Activated naive CD8-positive, alpha-beta T cell treated with anti-CD3 and anti-CD28 coated beads, Interleukin-2, amount 50 U/mL, for 24 hours (primary cell): Measurements from ENCODE around the gene CCDC179.

ENCODE experiments used
- ATAC-seq: fragments of 150-1000 bp; cut with Tn5 transposase; one replicate; pipeline ENCODE4 v1.10.0; 2021
- DNase-seq: peaks from one replicate; pipeline ENCODE4 v3.0.0; 2021
- H3K27ac Mint-ChIP-seq: one replicate; pipeline ENCODE4 v1.8.0; 2021; ENCODE audit warnings: mild to moderate bottlenecking, mixed read lengths
- H3K27me3 Mint-ChIP-seq: one replicate; pipeline ENCODE4 v1.8.0; 2021; ENCODE audit warnings: mixed read lengths
- H3K36me3 Mint-ChIP-seq: one replicate; pipeline ENCODE4 v1.8.0; 2021; ENCODE audit warnings: low read depth, mixed read lengths
- H3K4me1 Mint-ChIP-seq: one replicate; pipeline ENCODE4 v1.8.0; 2021; ENCODE audit warnings: mixed read lengths
- H3K4me3 Mint-ChIP-seq: one replicate; pipeline ENCODE4 v1.8.0; 2021; ENCODE audit warnings: mild to moderate bottlenecking, moderate library complexity, mixed read lengths
- H3K9me3 Mint-ChIP-seq: one replicate; pipeline ENCODE4 v1.8.0; 2021; ENCODE audit warnings: mixed read lengths

The CCDC179 gene

DNA sequence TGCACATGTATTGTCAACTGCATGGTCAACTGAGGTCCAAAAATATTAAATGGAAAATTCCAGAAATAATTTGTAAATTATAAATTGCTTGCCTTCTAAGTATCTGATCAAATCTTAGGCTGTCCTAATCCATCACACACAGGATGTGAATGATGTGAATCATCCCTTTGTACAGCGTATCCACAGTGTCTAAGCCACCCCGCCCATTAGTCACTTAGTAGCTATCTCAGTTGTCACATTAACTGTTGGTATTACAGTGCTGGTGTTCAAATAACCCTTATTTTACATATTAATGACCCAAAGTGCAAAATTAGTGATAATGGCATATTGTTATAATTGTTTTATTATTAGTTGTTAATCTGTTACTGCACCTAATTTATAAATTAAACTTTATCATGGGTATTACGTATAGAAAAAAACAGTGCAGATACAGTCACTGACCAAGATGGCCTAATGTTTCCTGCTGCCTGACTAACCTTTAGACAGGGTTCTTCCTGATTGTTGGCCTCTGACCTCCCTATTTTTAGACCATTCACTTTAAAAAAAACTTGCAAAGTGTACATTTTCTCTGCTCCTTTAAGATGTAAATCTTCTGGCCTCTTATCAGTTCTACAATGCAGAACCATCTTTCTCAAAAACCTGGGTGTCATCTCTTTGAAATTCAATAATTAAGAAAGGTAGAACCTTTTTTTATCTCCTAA, 27.8 kb downstream of the CCDC179 start:
- DNase-seq (no peak), ATAC-seq (no peak)
- no peak overlapping the region for H3K27ac Mint-ChIP-seq

DNA sequence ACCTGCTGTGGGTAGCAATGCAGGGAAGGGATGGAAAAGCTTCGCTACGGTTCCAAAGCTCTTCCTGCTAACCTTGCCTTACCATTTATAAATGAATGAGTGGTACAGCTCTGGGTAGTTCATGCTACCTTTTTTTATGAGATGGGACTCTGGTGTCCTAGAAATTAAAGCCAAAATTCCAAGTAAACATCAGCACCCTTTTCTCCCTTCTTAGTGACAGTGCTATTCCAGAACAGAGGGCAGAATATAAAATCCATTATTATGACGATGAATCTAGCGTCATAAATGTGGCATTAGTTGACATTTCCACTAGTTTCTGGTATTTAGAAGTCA, 30.2 kb downstream of the CCDC179 start:
- H3K9me3 Mint-ChIP-seq = no peaks in the 10 kb centered on the region

More for the DNA sequence above, 27.8 kb downstream of the CCDC179 start:
- no peak overlapping the region for H3K4me3 Mint-ChIP-seq
- peaks cover 10% of the 10 kb centered on the region for H3K4me1 Mint-ChIP-seq
- no peaks in the 10 kb centered on the region for H3K36me3 Mint-ChIP-seq
- H3K9me3 Mint-ChIP-seq = no peaks in the 10 kb centered on the region
- H3K27me3 Mint-ChIP-seq = no peaks in the 10 kb centered on the region

DNA sequence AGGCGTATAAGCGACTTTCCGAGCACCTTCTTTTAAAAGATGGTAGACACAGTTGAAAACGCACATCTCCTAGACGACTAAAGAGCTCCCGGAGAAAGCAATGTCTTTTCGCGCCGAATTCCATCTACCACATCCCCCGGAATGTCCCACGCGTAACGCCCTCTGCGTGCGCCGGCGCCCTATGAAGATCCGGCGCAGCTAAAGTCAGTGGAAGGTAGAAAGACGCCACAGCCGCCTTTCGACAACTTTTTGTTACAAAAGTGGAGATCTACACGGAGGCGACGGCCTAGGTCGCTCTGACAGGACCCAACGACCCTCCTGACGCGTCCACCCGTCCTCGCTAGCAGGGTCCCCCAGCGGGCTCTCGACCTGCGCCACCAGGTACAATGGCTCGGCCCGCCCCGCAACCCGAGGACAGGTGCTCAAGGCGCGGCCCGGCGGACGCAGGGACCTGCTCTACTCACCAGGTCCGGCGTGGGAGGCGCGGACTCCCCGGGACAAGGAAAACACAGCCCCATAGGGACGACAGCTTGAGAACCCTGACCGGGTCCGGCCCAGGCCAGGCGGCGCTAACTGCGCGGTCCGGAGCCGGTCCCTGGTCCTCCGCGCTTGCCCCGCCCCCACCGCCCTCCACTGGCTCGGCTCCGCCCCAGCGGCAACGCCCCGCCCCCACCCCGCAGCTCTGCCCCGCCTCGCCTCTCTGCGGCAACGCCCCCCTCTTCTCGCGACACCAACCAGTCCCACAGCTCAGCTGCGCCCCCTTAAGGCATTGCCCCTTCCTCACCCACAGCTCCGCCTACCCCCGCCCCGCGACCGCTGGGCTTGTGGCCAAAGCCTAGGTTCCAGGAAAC, 30.8 kb downstream of the CCDC179 start, which contains the start of gene SVIP:
Gene SVIP (minus strand): TSS at position 571 of the 851 bp plus-strand sequence. CDS start 53 bp downstream, at position 518.
- Mint-ChIP-seq H3K4me3 (peak within 1 kb of the TSS; percentile 88), H3K27ac (peak within 1 kb of the TSS; percentile 86), H3K27me3 (no peaks in the 10 kb centered on the region), H3K4me1 (peaks cover 10% of the 10 kb centered on the region), H3K9me3 (no peaks in the 10 kb centered on the region), H3K36me3 (peaks cover 16% of the 10 kb centered on the region)
- ATAC-seq (peak; percentile 86), DNase-seq (peak; percentile 97)

More for the DNA sequence above, 30.2 kb downstream of the CCDC179 start:
- Mint-ChIP-seq H3K27ac (no peak overlapping the region), H3K4me3 (peak overlapping the region; percentile 88), H3K36me3 (peaks cover 10% of the 10 kb centered on the region), H3K27me3 (no peaks in the 10 kb centered on the region), H3K4me1 (peaks cover 10% of the 10 kb centered on the region)
- ATAC-seq (no peak), DNase-seq (no peak)

DNA sequence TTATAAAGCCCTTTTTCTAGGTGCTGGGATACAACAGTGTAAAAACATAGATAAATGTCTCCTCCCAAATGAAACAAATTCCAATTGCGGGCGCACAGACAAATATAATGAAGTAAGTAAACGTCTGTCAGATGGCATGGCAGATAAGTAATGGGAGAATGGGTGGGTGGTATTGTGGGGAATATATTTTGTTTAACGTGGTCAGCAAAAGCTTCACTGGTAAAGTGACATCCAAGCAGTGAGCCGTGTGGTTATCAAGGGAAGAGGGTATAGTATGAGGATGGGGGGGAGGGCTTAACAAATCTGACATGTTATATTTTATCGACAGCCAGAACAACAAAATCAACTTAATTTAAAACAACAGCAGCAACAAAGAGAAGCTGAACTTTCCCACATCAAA, 31.9 kb downstream of the CCDC179 start:
- H3K4me3 Mint-ChIP-seq = peak overlapping the region; percentile 88
- H3K27me3 Mint-ChIP-seq = no peaks in the 10 kb centered on the region
- peaks cover 23% of the 10 kb centered on the region for H3K36me3 Mint-ChIP-seq
- no peaks in the 10 kb centered on the region for H3K9me3 Mint-ChIP-seq
- DNase-seq = no peak
- H3K4me1 Mint-ChIP-seq = peaks cover 10% of the 10 kb centered on the region
- H3K27ac Mint-ChIP-seq = peak overlapping the region; percentile 86
- no peak for ATAC-seq

DNA sequence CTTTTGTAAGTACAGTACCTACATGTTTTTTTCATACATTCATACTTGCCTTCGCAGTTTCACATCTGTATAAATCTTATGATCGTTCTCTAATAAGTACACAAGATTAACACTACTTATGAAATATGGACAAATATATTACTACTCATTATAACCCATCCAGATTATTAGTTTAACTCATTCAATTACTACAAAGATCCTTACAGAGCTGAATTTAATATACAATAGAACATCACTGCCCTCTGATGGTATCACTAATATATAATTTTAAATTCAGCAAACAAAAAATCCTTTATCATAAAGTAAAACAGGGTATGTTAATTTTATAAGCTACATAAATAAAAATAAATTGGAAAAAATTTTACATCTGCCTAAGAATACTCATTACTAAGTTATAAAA, 38.1 kb downstream of the CCDC179 start:
- DNase-seq (no peak), ATAC-seq (no peak)
- Mint-ChIP-seq H3K27ac (no peak overlapping the region), H3K36me3 (peaks cover 77% of the 10 kb centered on the region), H3K27me3 (no peaks in the 10 kb centered on the region), H3K9me3 (peaks cover under 1% of the 10 kb centered on the region), H3K4me3 (no peak overlapping the region), H3K4me1 (no peaks in the 10 kb centered on the region)

DNA sequence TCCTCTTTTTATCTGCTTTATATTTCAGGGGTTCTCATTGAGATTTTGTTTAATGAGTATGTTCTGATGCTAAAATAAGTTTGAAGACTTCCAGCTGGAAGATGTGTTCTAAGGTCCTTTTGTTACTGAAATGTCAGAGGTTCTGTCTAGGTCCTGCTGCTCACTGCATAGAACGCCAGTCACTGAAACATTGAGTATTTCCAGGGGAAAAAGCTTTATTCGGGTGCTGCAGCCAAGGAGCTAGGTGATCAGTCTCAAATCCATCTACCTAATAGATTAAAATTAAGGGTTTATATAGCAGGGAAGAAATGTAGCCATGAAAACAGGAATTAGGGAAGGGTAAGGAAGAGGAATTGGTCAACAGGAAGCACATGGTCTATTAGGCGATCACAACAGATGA, 50.4 kb downstream of the CCDC179 start:
- peaks cover 2% of the 10 kb centered on the region for H3K4me1 Mint-ChIP-seq
- H3K27ac Mint-ChIP-seq = no peak overlapping the region
- no peak overlapping the region for H3K4me3 Mint-ChIP-seq
- ATAC-seq (no peak), DNase-seq (no peak)
- peaks cover 6% of the 10 kb centered on the region for H3K36me3 Mint-ChIP-seq
- H3K27me3 Mint-ChIP-seq = no peaks in the 10 kb centered on the region
- peaks cover 10% of the 10 kb centered on the region for H3K9me3 Mint-ChIP-seq

DNA sequence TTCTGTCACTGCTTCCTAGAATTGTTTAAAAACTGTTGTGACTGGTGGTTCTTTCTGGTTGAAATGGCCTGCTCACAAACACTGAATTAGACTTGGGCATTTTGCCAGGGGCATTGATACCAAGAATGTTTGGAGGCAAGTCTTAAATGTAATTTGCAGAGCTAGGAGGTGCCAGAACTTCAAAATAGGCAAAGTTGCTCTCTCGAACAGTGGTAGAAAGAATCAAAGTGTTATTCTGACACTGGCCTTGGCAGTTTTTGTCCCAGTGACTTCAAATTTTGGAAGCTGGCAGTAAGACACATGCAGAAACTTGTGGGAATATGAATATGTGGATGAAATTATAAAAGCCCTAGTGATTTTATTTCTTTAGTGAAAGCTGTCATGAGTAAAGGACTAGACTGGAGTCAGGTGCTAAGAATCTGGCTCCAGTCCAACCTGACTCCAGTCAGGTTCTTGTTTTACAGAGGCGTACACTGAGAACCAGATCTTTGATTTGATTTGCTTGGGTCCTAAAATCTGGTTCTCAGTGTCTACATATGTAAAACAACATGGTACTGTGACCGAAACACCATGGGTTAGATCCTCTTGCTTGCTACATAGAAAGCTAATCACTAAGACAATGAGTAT, 51.6 kb downstream of the CCDC179 start:
- no peak for DNase-seq
- Mint-ChIP-seq H3K36me3 (peaks cover 6% of the 10 kb centered on the region), H3K27me3 (no peaks in the 10 kb centered on the region), H3K9me3 (peaks cover 8% of the 10 kb centered on the region), H3K4me1 (peaks cover 2% of the 10 kb centered on the region), H3K4me3 (no peak overlapping the region), H3K27ac (no peak overlapping the region)
- no peak for ATAC-seq

DNA sequence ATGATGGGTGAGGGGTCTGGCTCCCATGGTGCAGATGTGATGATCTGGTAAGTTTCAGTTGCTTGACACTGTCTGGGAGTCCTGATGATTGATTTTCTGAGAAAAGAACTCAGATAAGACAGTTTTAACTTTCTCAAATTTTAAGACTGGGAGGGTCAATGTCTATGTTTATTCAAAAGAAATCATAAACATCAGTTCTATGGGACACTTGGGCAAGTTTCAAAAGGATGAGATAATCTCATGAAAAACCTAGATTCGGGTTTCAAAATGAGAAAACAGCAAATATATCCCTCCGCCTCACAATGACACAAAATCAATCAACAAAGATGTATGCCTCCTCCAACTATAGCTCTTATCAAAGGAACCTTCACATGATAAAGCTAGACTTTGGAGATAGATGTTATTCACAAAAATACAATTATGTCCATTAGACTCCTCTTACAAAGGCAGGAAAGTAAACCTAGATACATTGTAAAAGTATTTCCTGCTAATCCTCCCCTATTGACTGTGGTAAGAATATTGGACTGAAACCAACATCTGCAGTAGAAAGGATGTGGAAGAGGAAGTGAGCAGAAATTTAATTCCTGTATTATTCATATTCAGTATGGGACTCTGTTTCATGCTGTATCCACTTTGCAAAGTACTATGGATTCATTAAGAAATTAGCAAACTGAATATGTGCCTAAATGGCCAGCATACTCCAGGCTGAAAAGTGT, 52.3 kb downstream of the CCDC179 start:
- ATAC-seq = no peak
- Mint-ChIP-seq H3K27ac (no peak overlapping the region), H3K27me3 (no peaks in the 10 kb centered on the region), H3K9me3 (peaks cover 8% of the 10 kb centered on the region), H3K36me3 (peaks cover 6% of the 10 kb centered on the region), H3K4me3 (no peak overlapping the region), H3K4me1 (peaks cover 2% of the 10 kb centered on the region)
- DNase-seq = no peak

DNA sequence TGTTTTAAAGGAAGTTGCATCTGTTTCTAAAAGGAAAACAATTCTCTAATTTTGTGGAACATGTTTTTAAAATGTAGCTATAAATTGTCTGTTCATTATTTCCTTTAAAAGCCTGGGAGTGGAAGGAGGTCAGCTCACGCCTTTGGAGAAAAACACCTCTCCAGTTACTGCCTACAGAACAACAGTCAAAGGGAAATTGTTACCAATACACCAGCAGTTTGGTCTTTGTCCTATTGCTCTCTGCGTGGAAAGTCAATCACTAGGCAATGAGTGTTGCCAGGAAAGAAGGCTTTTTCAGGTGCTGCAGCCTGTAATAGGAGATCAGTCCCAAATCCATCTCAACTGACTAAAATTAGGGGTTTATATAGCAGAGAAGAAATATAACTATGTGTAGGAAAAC, 52.9 kb downstream of the CCDC179 start:
- no peaks in the 10 kb centered on the region for H3K27me3 Mint-ChIP-seq
- H3K4me1 Mint-ChIP-seq = peaks cover 2% of the 10 kb centered on the region
- ATAC-seq = no peak
- H3K4me3 Mint-ChIP-seq = no peak overlapping the region
- peaks cover 8% of the 10 kb centered on the region for H3K9me3 Mint-ChIP-seq
- no peak for DNase-seq
- no peak overlapping the region for H3K27ac Mint-ChIP-seq
- peaks cover 6% of the 10 kb centered on the region for H3K36me3 Mint-ChIP-seq

DNA sequence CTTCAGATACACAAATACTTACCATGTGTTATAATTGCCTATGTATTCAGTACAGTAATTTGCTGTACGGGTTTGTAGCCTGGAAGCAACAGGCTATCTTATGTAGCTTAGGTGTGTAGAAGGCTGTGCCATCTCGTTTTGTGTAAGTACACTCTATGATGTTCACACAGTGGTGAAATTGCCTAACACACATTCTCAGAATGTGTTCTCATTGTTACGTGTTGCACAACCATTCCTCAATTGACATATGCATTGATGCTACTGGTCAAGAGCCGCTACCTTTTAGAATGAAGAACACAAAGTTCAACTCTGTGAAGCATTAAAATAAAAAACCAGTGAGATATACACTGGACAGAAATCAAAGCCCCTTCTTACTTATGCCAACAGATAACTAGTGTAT, 57.4 kb downstream of the CCDC179 start:
- H3K27ac Mint-ChIP-seq = no peak overlapping the region
- ATAC-seq (no peak), DNase-seq (no peak)
- H3K36me3 Mint-ChIP-seq = no peaks in the 10 kb centered on the region
- H3K4me3 Mint-ChIP-seq = no peak overlapping the region
- no peaks in the 10 kb centered on the region for H3K9me3 Mint-ChIP-seq
- H3K4me1 Mint-ChIP-seq = no peaks in the 10 kb centered on the region
- H3K27me3 Mint-ChIP-seq = peaks cover 2% of the 10 kb centered on the region

DNA sequence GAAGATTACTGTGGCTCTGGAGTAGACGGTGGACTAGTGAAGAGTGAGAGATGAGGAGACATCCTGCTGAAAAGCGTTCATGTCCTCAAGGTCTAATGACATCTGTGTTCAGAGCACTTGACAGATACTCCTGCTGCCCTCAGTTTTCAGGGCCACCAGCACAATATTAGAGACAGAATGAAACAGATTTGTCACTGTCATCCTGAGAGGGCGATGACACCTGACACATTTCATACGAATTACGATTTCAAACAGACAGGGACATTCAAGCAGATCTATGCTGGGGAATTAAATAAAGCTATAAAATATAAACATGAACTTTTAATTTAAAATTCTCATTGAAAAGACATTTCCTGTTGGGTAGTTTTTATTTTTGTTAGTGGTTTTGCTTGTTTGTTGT, 59.8 kb downstream of the CCDC179 start:
- no peaks in the 10 kb centered on the region for H3K9me3 Mint-ChIP-seq
- no peak overlapping the region for H3K4me3 Mint-ChIP-seq
- no peak overlapping the region for H3K27ac Mint-ChIP-seq
- DNase-seq (no peak), ATAC-seq (no peak)
- no peaks in the 10 kb centered on the region for H3K36me3 Mint-ChIP-seq
- H3K27me3 Mint-ChIP-seq = peaks cover 2% of the 10 kb centered on the region
- H3K4me1 Mint-ChIP-seq = no peaks in the 10 kb centered on the region

DNA sequence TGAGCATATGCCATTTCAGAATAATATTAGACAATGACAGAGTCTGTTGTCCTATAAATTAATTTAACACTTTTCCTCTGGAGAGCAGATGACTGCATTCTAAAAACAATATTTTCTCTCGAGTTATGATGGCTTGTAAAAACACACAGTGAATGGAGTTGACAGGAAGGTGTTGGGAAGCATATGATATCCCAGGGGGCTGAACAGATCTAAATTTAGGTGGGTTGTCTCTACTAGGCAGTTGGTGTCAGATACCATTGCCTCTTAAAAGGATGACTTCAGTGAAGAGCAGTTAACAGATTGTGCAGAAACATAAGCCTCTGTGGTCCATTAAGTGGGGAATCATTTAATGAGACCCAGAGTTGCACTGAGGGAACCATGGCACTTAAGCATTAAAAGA, 61.4 kb downstream of the CCDC179 start:
- H3K27me3 Mint-ChIP-seq = peaks cover 2% of the 10 kb centered on the region
- DNase-seq (no peak), ATAC-seq (no peak)
- no peaks in the 10 kb centered on the region for H3K4me1 Mint-ChIP-seq
- no peaks in the 10 kb centered on the region for H3K36me3 Mint-ChIP-seq
- H3K27ac Mint-ChIP-seq = no peak overlapping the region
- no peak overlapping the region for H3K4me3 Mint-ChIP-seq
- no peaks in the 10 kb centered on the region for H3K9me3 Mint-ChIP-seq

DNA sequence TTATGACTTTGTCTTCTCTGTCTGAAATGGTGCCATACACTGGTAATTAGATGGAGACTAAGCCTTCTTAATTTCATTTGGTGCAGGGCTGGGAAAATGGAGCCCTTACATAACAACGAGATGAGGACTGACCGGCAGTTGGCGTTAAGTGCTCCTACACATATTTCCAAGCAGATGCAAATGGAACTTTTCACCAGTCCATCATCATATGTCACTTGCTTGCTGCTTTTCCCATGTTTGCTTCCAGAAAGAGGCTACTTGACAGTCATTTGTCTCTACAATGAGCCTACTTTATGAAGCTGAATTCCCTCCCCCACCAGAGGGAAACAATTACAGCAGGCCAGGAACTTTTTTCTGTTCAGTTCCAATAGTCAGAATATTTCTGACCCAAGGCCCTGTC, 63.2 kb downstream of the CCDC179 start:
- no peaks in the 10 kb centered on the region for H3K36me3 Mint-ChIP-seq

More for the DNA sequence above, 63.2 kb downstream of the CCDC179 start:
- H3K27ac Mint-ChIP-seq = no peak overlapping the region
- ATAC-seq = no peak
- DNase-seq = no peak
- no peaks in the 10 kb centered on the region for H3K4me1 Mint-ChIP-seq
- no peaks in the 10 kb centered on the region for H3K9me3 Mint-ChIP-seq
- H3K4me3 Mint-ChIP-seq = no peak overlapping the region
- peaks cover 2% of the 10 kb centered on the region for H3K27me3 Mint-ChIP-seq
